ENCODE data around the gene OSBPL6. TPM values are rescaled to one million over a fixed set of nuclear protein-coding genes. Genes with fewer than 3 reads are reported as not detected.
"Not testable (repeated sequence)": the region's sequence is repeated elsewhere in the genome, so short reads cannot be mapped to it uniquely, and the experiment has no call there.

Gene OSBPL6
- total RNA-seq, 4 donors from 2014 or later = 19.1 to 31.4 (median 21.6) TPM

- no peak for TF ChIP-seq CTCF (IDR thresholded peaks at IDR 0.05)
- no peak for TF ChIP-seq POLR2A (IDR thresholded peaks at IDR 0.05)
- DNase-seq (ENCODE audit: low spot score in 2 of 2) = no peak
- H3K4me3 ChIP-seq (ENCODE audit: low read depth, poor library complexity, severe bottlenecking) = no peak overlapping the region
- WGBS, 2 donors = 39% methylated on average over 1 of the region's 1 CpG
- intact Hi-C loops (cut with DNase I; ENCODE audit: low total_unique reads) = no loop called here
Measured at GRCh38 chr2:178419123-178419522, 224.8 kb downstream of the OSBPL6 start.

- H3K4me3 ChIP-seq (ENCODE audit: low read depth, poor library complexity, severe bottlenecking) = no peak overlapping the region
- TF ChIP-seq CTCF (IDR thresholded peaks at IDR 0.05) = no peak
- no peak for TF ChIP-seq POLR2A (IDR thresholded peaks at IDR 0.05)
- WGBS, 2 donors = 11 to 52% methylated on average over 1 of the region's 1 CpG
- intact Hi-C loops (cut with DNase I; ENCODE audit: low total_unique reads) = loop anchor here (10.0 kb wide), 1 partner anchor 316 kb away; no protein-coding TSS in a partner anchor
- no peak for DNase-seq (ENCODE audit: low spot score in 2 of 2)
Measured at GRCh38 chr2:178420463-178420999, 226.2 kb downstream of the OSBPL6 start.

- intact Hi-C loops (cut with DNase I; ENCODE audit: low total_unique reads) = loop anchor here (10.0 kb wide), 1 partner anchor 317 kb away; no protein-coding TSS in a partner anchor
- TF ChIP-seq POLR2A (IDR thresholded peaks at IDR 0.05) (no peak), CTCF (IDR thresholded peaks at IDR 0.05) (no peak)
- H3K4me3 ChIP-seq (ENCODE audit: low read depth, poor library complexity, severe bottlenecking) = no peak overlapping the region
- WGBS, 2 donors = 74 to 75% methylated on average over 3 of the region's 3 CpGs
- no peak for DNase-seq (ENCODE audit: low spot score in 2 of 2)
Measured at GRCh38 chr2:178422097-178422496, 227.8 kb downstream of the OSBPL6 start.

- H3K4me3 ChIP-seq (ENCODE audit: low read depth, poor library complexity, severe bottlenecking); DNase-seq (ENCODE audit: low spot score in 2 of 2): not testable (repeated sequence)
- 78 to 84% methylated on average over 5 of the region's 5 CpGs for WGBS, 2 donors
- intact Hi-C loops (cut with DNase I; ENCODE audit: low total_unique reads) = loop anchor here (10.0 kb wide), 1 partner anchor 319 kb away; no protein-coding TSS in a partner anchor
Measured at GRCh38 chr2:178423746-178424145, 229.4 kb downstream of the OSBPL6 start.

GRCh38 chr2:178425255-178425827, 231.0 kb downstream of the OSBPL6 start:
- H3K4me3 ChIP-seq (ENCODE audit: low read depth, poor library complexity, severe bottlenecking) = no peak overlapping the region
- no peak for TF ChIP-seq CTCF (IDR thresholded peaks at IDR 0.05)
- TF ChIP-seq POLR2A (IDR thresholded peaks at IDR 0.05) = no peak
- intact Hi-C loops (cut with DNase I; ENCODE audit: low total_unique reads) = loop anchor here (10.0 kb wide), 1 partner anchor 321 kb away; no protein-coding TSS in a partner anchor
- 96 to 97% methylated on average over 4 of the region's 4 CpGs for WGBS, 2 donors
- no peak for DNase-seq (ENCODE audit: low spot score in 2 of 2)

- intact Hi-C loops (cut with DNase I; ENCODE audit: low total_unique reads) = loop anchor here (10.0 kb wide), 1 partner anchor 322 kb away; no protein-coding TSS in a partner anchor
- 82 to 96% methylated on average over 3 of the region's 3 CpGs for WGBS, 2 donors
- no peak overlapping the region for H3K4me3 ChIP-seq (ENCODE audit: low read depth, poor library complexity, severe bottlenecking)
- TF ChIP-seq CTCF (IDR thresholded peaks at IDR 0.05) (no peak), POLR2A (IDR thresholded peaks at IDR 0.05) (no peak)
- no peak for DNase-seq (ENCODE audit: low spot score in 2 of 2)
Measured at GRCh38 chr2:178426388-178426787, 232.1 kb downstream of the OSBPL6 start.

All from lower leg skin (tissue), 4 donors.